ENCODE data around the gene SIVA1. TPM values are rescaled to one million over a fixed set of nuclear protein-coding genes. Genes with fewer than 3 reads are reported as not detected.

Gene SIVA1
- total RNA-seq, 2 donors from 2014 or later = 65.2 to 121 TPM

GRCh38 chr14:104758981-104759969 lies 6.3 kb downstream of the SIVA1 start:
- Mint-ChIP-seq H3K9me3 (no peaks in the 10 kb centered on the region), H3K4me1 (peaks cover 15% of the 10 kb centered on the region)

GRCh38 chr14:104765517-104765916 lies 12.6 kb downstream of the SIVA1 start:
- Mint-ChIP-seq H3K4me1 (peaks cover 7% of the 10 kb centered on the region), H3K27ac (no peak overlapping the region), H3K9me3 (no peaks in the 10 kb centered on the region), H3K36me3 (ENCODE audit: low read depth) (peaks cover 26% of the 10 kb centered on the region), H3K27me3 (no peaks in the 10 kb centered on the region), H3K4me3 (no peak overlapping the region)
- no peak for ATAC-seq (replicated peaks)

More at GRCh38 chr14:104758981-104759969, 6.3 kb downstream of the SIVA1 start:
- ATAC-seq (replicated peaks) = no peak
- H3K27me3 Mint-ChIP-seq = no peaks in the 10 kb centered on the region
- no peak overlapping the region for H3K27ac Mint-ChIP-seq
- no peak overlapping the region for H3K4me3 Mint-ChIP-seq
- peaks cover 64% of the 10 kb centered on the region for H3K36me3 Mint-ChIP-seq (ENCODE audit: low read depth)

GRCh38 chr14:104766256-104766862 lies 13.4 kb downstream of the SIVA1 start:
- H3K9me3 Mint-ChIP-seq = no peaks in the 10 kb centered on the region
- H3K4me1 Mint-ChIP-seq = no peaks in the 10 kb centered on the region
- no peak overlapping the region for H3K4me3 Mint-ChIP-seq
- ATAC-seq (replicated peaks) = no peak
- H3K36me3 Mint-ChIP-seq (ENCODE audit: low read depth) = peaks cover 26% of the 10 kb centered on the region
- no peak overlapping the region for H3K27ac Mint-ChIP-seq
- no peaks in the 10 kb centered on the region for H3K27me3 Mint-ChIP-seq

- Mint-ChIP-seq H3K9me3 (no peaks in the 10 kb centered on the region), H3K4me1 (no peaks in the 10 kb centered on the region), H3K27ac (no peak overlapping the region), H3K4me3 (no peak overlapping the region), H3K27me3 (no peaks in the 10 kb centered on the region), H3K36me3 (ENCODE audit: low read depth) (peaks cover 26% of the 10 kb centered on the region)
- ATAC-seq (replicated peaks) = no peak
Measured at GRCh38 chr14:104766863-104767633, 14.1 kb downstream of the SIVA1 start.

GRCh38 chr14:104767634-104767918 lies 14.6 kb downstream of the SIVA1 start:
- H3K9me3 Mint-ChIP-seq = no peaks in the 10 kb centered on the region
- ATAC-seq (replicated peaks) = no peak
- H3K36me3 Mint-ChIP-seq (ENCODE audit: low read depth) = peaks cover 27% of the 10 kb centered on the region

GRCh38 chr14:104768437-104769323 lies 15.7 kb downstream of the SIVA1 start:
- no peaks in the 10 kb centered on the region for H3K9me3 Mint-ChIP-seq
- no peak overlapping the region for H3K4me3 Mint-ChIP-seq
- H3K27ac Mint-ChIP-seq = no peak overlapping the region
- no peaks in the 10 kb centered on the region for H3K27me3 Mint-ChIP-seq
- no peaks in the 10 kb centered on the region for H3K4me1 Mint-ChIP-seq
- peaks cover 33% of the 10 kb centered on the region for H3K36me3 Mint-ChIP-seq (ENCODE audit: low read depth)
- peak; percentile 97 for ATAC-seq (replicated peaks)

More at GRCh38 chr14:104767634-104767918, 14.6 kb downstream of the SIVA1 start:
- Mint-ChIP-seq H3K4me3 (no peak overlapping the region), H3K4me1 (no peaks in the 10 kb centered on the region), H3K27ac (no peak overlapping the region), H3K27me3 (no peaks in the 10 kb centered on the region)

- no peak for ATAC-seq (replicated peaks)
- peak overlapping the region; percentile 25 for H3K27ac Mint-ChIP-seq
- no peak overlapping the region for H3K4me3 Mint-ChIP-seq
- no peaks in the 10 kb centered on the region for H3K4me1 Mint-ChIP-seq
- peaks cover 33% of the 10 kb centered on the region for H3K36me3 Mint-ChIP-seq (ENCODE audit: low read depth)
- no peaks in the 10 kb centered on the region for H3K27me3 Mint-ChIP-seq
- H3K9me3 Mint-ChIP-seq = no peaks in the 10 kb centered on the region
Measured at GRCh38 chr14:104769324-104770071, 16.6 kb downstream of the SIVA1 start.

GRCh38 chr14:104770072-104770579 lies 17.2 kb downstream of the SIVA1 start:
- Mint-ChIP-seq H3K27ac (peak overlapping the region; percentile 25), H3K9me3 (no peaks in the 10 kb centered on the region), H3K36me3 (ENCODE audit: low read depth) (peaks cover 33% of the 10 kb centered on the region), H3K27me3 (no peaks in the 10 kb centered on the region), H3K4me1 (no peaks in the 10 kb centered on the region), H3K4me3 (no peak overlapping the region)
- no peak for ATAC-seq (replicated peaks)

- H3K4me3 Mint-ChIP-seq = no peak overlapping the region
- no peak for ATAC-seq (replicated peaks)
- no peaks in the 10 kb centered on the region for H3K27me3 Mint-ChIP-seq
- H3K9me3 Mint-ChIP-seq = no peaks in the 10 kb centered on the region
- peaks cover 33% of the 10 kb centered on the region for H3K36me3 Mint-ChIP-seq (ENCODE audit: low read depth)
- no peaks in the 10 kb centered on the region for H3K4me1 Mint-ChIP-seq
- H3K27ac Mint-ChIP-seq = no peak overlapping the region
Measured at GRCh38 chr14:104770851-104771272, 17.9 kb downstream of the SIVA1 start.

- Mint-ChIP-seq H3K4me3 (no peak overlapping the region), H3K4me1 (no peaks in the 10 kb centered on the region), H3K36me3 (ENCODE audit: low read depth) (peaks cover 33% of the 10 kb centered on the region), H3K27me3 (no peaks in the 10 kb centered on the region), H3K9me3 (no peaks in the 10 kb centered on the region), H3K27ac (no peak overlapping the region)
- no peak for ATAC-seq (replicated peaks)
Measured at GRCh38 chr14:104771374-104771773, 18.4 kb downstream of the SIVA1 start.

GRCh38 chr14:104771918-104772706 lies 19.2 kb downstream of the SIVA1 start:
- Mint-ChIP-seq H3K27me3 (no peaks in the 10 kb centered on the region), H3K27ac (no peak overlapping the region), H3K9me3 (no peaks in the 10 kb centered on the region), H3K4me3 (no peak overlapping the region), H3K4me1 (no peaks in the 10 kb centered on the region), H3K36me3 (ENCODE audit: low read depth) (peaks cover 33% of the 10 kb centered on the region)
- ATAC-seq (replicated peaks) = no peak

GRCh38 chr14:104772707-104773504 lies 20.0 kb downstream of the SIVA1 start:
- no peaks in the 10 kb centered on the region for H3K9me3 Mint-ChIP-seq
- no peak for ATAC-seq (replicated peaks)
- no peak overlapping the region for H3K4me3 Mint-ChIP-seq

More at GRCh38 chr14:104772707-104773504, 20.0 kb downstream of the SIVA1 start:
- H3K27ac Mint-ChIP-seq = no peak overlapping the region
- H3K27me3 Mint-ChIP-seq = no peaks in the 10 kb centered on the region
- peaks cover 33% of the 10 kb centered on the region for H3K36me3 Mint-ChIP-seq (ENCODE audit: low read depth)
- no peaks in the 10 kb centered on the region for H3K4me1 Mint-ChIP-seq
